ENCODE measurements around the gene MAP2K3.
"Not testable (repeated sequence)": the region's sequence is repeated elsewhere in the genome, so short reads cannot be mapped to it uniquely, and the experiment has no call there.

DNA sequence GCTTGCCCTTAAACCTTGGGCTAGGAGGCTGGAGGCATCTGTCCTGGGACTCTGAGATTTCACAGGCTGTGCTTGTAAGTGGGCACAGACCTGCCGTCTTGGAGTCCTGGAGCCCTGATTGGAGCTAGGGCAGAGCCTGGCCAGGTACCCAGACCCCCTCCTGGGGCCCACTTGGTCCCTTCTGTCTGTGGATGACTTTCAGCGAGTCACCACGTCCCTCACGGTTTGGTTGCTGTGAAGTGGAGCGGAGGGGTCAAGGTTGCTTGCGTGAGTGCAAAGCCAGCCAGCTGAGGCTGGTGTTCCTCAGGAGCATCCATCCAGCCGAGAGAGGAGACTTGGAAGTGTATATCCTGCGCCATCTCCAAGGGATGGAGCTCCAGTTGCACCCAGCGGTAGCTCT lies 36.5 kb downstream of the MAP2K3 start:
- not testable (repeated sequence) for TF ChIP-seq EZH2 (IDR thresholded peaks at IDR 0.05; ENCODE audit: insufficient read depth, poor library complexity, severe bottlenecking); EZH2phosphoT487 (IDR thresholded peaks at IDR 0.05; ENCODE audit: insufficient read depth, low read depth)

Measured in GM23248 (cell line).